AG04450 (cell line): ENCODE measurements around the gene IFNGR2. TPM values are rescaled to one million over a fixed set of nuclear protein-coding genes. Genes with fewer than 3 reads are reported as not detected.

ENCODE experiments used
- CTCF ChIA-PET: fragments of 300-600, 350-600 bp; formaldehyde crosslinking; extraction: SDS; loops from one replicate; lab custom pipeline; 2022; ENCODE audit warnings: antibody characterized with exemption, inconsistent platforms; lab: Charles Lee
- POLR2A ChIA-PET: fragments of 350-600 bp; formaldehyde crosslinking; extraction: SDS; loops from one replicate; lab custom pipeline; 2021; ENCODE audit warnings: antibody characterized with exemption, inconsistent platforms; lab: Yijun Ruan, JAX
- DNase-seq: peaks from one replicate; pipeline ENCODE4 v3.0.0-alpha.2; 2011; ENCODE audit warnings: low read depth, low spot score
- H3K27ac ChIP-seq: one replicate; pipeline ENCODE4 v1.5.1; 2012; ENCODE audit warnings: low read depth, low read length, control low read depth
- H3K27me3 ChIP-seq: one replicate; pipeline ENCODE4 v1.6.0; 2012; ENCODE audit warnings: low read length; ENCODE audit not compliant: control insufficient read depth, insufficient read depth
- H3K4me3 ChIP-seq: 2 replicates; pipeline ENCODE4 v1.5.1; 2011; ENCODE audit warnings: mild to moderate bottlenecking, low read depth, low read length, control low read depth
- H3K9me3 ChIP-seq: 2 replicates; pipeline ENCODE4 v1.5.1; 2012; ENCODE audit warnings: low read length; ENCODE audit not compliant: control insufficient read depth, insufficient read depth
- CTCF ChIP-seq: IDR thresholded peaks from 2 replicates; pipeline ENCODE4 v1.5.1; 2011; ENCODE audit warnings: low read depth, low read length, control low read depth, inconsistent platforms
- polyA plus RNA-seq: library from polyadenylated mRNA; depleted of rRNA; stranded (reverse); fragments of >200 nt; gene quantifications from 2 replicates; pipeline ENCODE4 v1.2.3, GENCODE V29; 2011

The IFNGR2 gene
- polyA plus RNA-seq, 1 experiment: 90.8 TPM

- ChIA-PET POLR2A (no interaction called here), CTCF (no interaction called here)
- Histone ChIP-seq H3K4me3 (no peak overlapping the region), H3K27ac (no peak overlapping the region), H3K9me3 (no peaks in the 10 kb centered on the region), H3K27me3 (no peaks in the 10 kb centered on the region)
- no peak for TF ChIP-seq CTCF
- no peak for DNase-seq
Measured at GRCh38 chr21:33424214-33424613, 21.0 kb downstream of the IFNGR2 start.

GRCh38 chr21:33425825-33426224 is 22.6 kb downstream of the IFNGR2 start:
- CTCF ChIA-PET: no interaction called here
- no peak overlapping the region for H3K4me3 ChIP-seq
- no peak overlapping the region for H3K27ac ChIP-seq
- H3K27me3 ChIP-seq: no peaks in the 10 kb centered on the region
- no peak for TF ChIP-seq CTCF
- no peak for DNase-seq
- POLR2A ChIA-PET: no interaction called here
- no peaks in the 10 kb centered on the region for H3K9me3 ChIP-seq

- POLR2A ChIA-PET: interaction anchor here (0.6 to 0.7 kb wide), 3 partner anchors 25 to 161 kb away, joined by 3 to 7 read pairs (median 6); partner anchors contain the start of gene IL10RB
- Histone ChIP-seq H3K27me3 (no peaks in the 10 kb centered on the region), H3K4me3 (no peak overlapping the region), H3K9me3 (no peaks in the 10 kb centered on the region), H3K27ac (no peak overlapping the region)
- CTCF ChIA-PET: interaction anchor here (0.6 to 1.0 kb wide), 2 partner anchors 17 to 96 kb away, joined by 3 read pairs; no protein-coding TSS in a partner anchor
- TF ChIP-seq CTCF: no peak
- no peak for DNase-seq
Measured at GRCh38 chr21:33427051-33427450, 23.8 kb downstream of the IFNGR2 start.

- ChIA-PET CTCF (interaction anchor here (1.1 kb wide), 1 partner anchor 229 kb away, joined by 4 read pairs; no protein-coding TSS in a partner anchor), POLR2A (no interaction called here)
- Histone ChIP-seq H3K4me3 (no peak overlapping the region), H3K9me3 (no peaks in the 10 kb centered on the region), H3K27me3 (no peaks in the 10 kb centered on the region), H3K27ac (no peak overlapping the region)
- DNase-seq: no peak
- no peak for TF ChIP-seq CTCF
Measured at GRCh38 chr21:33428669-33429068, 25.5 kb downstream of the IFNGR2 start.

GRCh38 chr21:33430858-33431257 is 27.6 kb downstream of the IFNGR2 start:
- Histone ChIP-seq H3K9me3 (no peaks in the 10 kb centered on the region), H3K27me3 (no peaks in the 10 kb centered on the region), H3K4me3 (no peak overlapping the region), H3K27ac (no peak overlapping the region)
- no peak for DNase-seq
- CTCF ChIA-PET: no interaction called here
- POLR2A ChIA-PET: no interaction called here
- no peak for TF ChIP-seq CTCF
